Measurements from ENCODE around the gene NRP1.

The NRP1 gene

GRCh38 chr10:33195608-33196376 is 138.7 kb downstream of the NRP1 start:
- peaks cover 5 to 14% (median 8%) of the 10 kb centered on the region in 3 donors for H3K36me3 ChIP-seq
- H3K4me3 ChIP-seq, result no peak overlapping the region
- H3K9me3 ChIP-seq, result no peaks in the 10 kb centered on the region
- no peak for TF ChIP-seq CTCF (IDR thresholded peaks at IDR 0.05)
- DNase-seq, result no peak
- H3K4me1 ChIP-seq, result peaks cover 0 to 41% (median 11%) of the 10 kb centered on the region in 4 donors
- H3K27me3 ChIP-seq, result no peaks in the 10 kb centered on the region
- peak overlapping the region; percentile 42 to 60 for H3K27ac ChIP-seq
- intact Hi-C loops (cut with DNase I; ENCODE audit: low total_unique reads), result loop anchor here (2.0 to 10.0 kb wide), 2 partner anchors 73 to 129 kb away; no protein-coding TSS in a partner anchor

- Histone ChIP-seq H3K27me3 (no peaks in the 10 kb centered on the region), H3K9me3 (no peaks in the 10 kb centered on the region), H3K4me3 (no peak overlapping the region), H3K36me3 (peaks cover 0 to 5% (median 0%) of the 10 kb centered on the region in 3 donors), H3K4me1 (peaks cover 0 to 41% (median 11%) of the 10 kb centered on the region in 4 donors), H3K27ac (peak overlapping the region; percentile 54 to 60)
- intact Hi-C loops (cut with DNase I; ENCODE audit: low total_unique reads), result loop anchor here (2.0 to 10.0 kb wide), 3 partner anchors 75 to 1443 kb away; no protein-coding TSS in a partner anchor
- DNase-seq, result peak; percentile 64 to 72
- no peak for TF ChIP-seq CTCF (IDR thresholded peaks at IDR 0.05)
Measured at GRCh38 chr10:33193701-33194521, 140.6 kb downstream of the NRP1 start.

- H3K9me3 ChIP-seq, result no peaks in the 10 kb centered on the region
- TF ChIP-seq CTCF (IDR thresholded peaks at IDR 0.05), result peak; percentile 79 to 80
- H3K4me1 ChIP-seq, result peaks cover 0 to 41% (median 11%) of the 10 kb centered on the region in 4 donors
- peak; percentile 88 to 89 for DNase-seq
- H3K27me3 ChIP-seq, result no peaks in the 10 kb centered on the region
- peak overlapping the region; percentile 54 to 60 for H3K27ac ChIP-seq
- intact Hi-C loops (cut with DNase I; ENCODE audit: low total_unique reads), result loop anchor here (5.0 to 10.0 kb wide), 2 partner anchors 132 to 1444 kb away; no protein-coding TSS in a partner anchor
- H3K36me3 ChIP-seq, result peaks cover 0 to 6% (median 3%) of the 10 kb centered on the region in 3 donors
- no peak overlapping the region for H3K4me3 ChIP-seq
Measured at GRCh38 chr10:33193057-33193700, 141.3 kb downstream of the NRP1 start.

GRCh38 chr10:33192190-33192589 is 142.3 kb downstream of the NRP1 start:
- Histone ChIP-seq H3K27ac (no peak overlapping the region), H3K36me3 (peaks cover 8 to 15% (median 11%) of the 10 kb centered on the region in 3 donors), H3K9me3 (no peaks in the 10 kb centered on the region), H3K4me1 (peaks cover 0 to 34% (median 11%) of the 10 kb centered on the region in 4 donors), H3K27me3 (no peaks in the 10 kb centered on the region), H3K4me3 (no peak overlapping the region)
- intact Hi-C loops (cut with DNase I; ENCODE audit: low total_unique reads), result loop anchor here (5.0 to 10.0 kb wide), 2 partner anchors 133 to 1445 kb away; no protein-coding TSS in a partner anchor
- DNase-seq, result no peak
- no peak for TF ChIP-seq CTCF (IDR thresholded peaks at IDR 0.05)

GRCh38 chr10:33190406-33190805 is 144.1 kb downstream of the NRP1 start:
- H3K27ac ChIP-seq, result no peak overlapping the region
- H3K27me3 ChIP-seq, result no peaks in the 10 kb centered on the region
- DNase-seq, result no peak
- TF ChIP-seq CTCF (IDR thresholded peaks at IDR 0.05), result no peak
- intact Hi-C loops (cut with DNase I; ENCODE audit: low total_unique reads), result loop anchor here (5.0 to 10.0 kb wide), 2 partner anchors 134 to 1447 kb away; no protein-coding TSS in a partner anchor
- peaks cover 0 to 23% (median 9%) of the 10 kb centered on the region in 4 donors for H3K4me1 ChIP-seq
- no peak overlapping the region for H3K4me3 ChIP-seq
- no peaks in the 10 kb centered on the region for H3K9me3 ChIP-seq
- H3K36me3 ChIP-seq, result peaks cover 15 to 20% (median 18%) of the 10 kb centered on the region in 3 donors
